Naive thymus-derived CD4-positive, alpha-beta T cell (primary cell): Measurements from ENCODE around the gene COMP. TPM values are rescaled to one million over a fixed set of nuclear protein-coding genes. Genes with fewer than 3 reads are reported as not detected.

ENCODE experiments used
- ATAC-seq: fragments of 150-1000 bp; cut with Tn5 transposase; 2 replicates; pipeline ENCODE4 v1.10.0; 2021; ENCODE audit warnings: mild to moderate bottlenecking, moderate library complexity
- CTCF ChIA-PET: fragments of 350-600 bp; sonication (Branson Sonifier 250); formaldehyde crosslinking; loops from one replicate; lab custom pipeline; 2021; ENCODE audit warnings: antibody characterized with exemption; lab: Charles Lee
- POLR2A ChIA-PET: fragments of 350-600 bp; sonication (Branson Sonifier 250); formaldehyde crosslinking; loops from one replicate; lab custom pipeline; 2021; ENCODE audit warnings: antibody characterized with exemption, inconsistent platforms; lab: Charles Lee
- DNase-seq, 9 donors: peaks; one replicate each; pipeline versions ENCODE4 v3.0.0 to v3.0.0-alpha.2; 2020 to 2022; ENCODE audit warnings: mixed read lengths in 1 of 9
- H3K27ac ChIP-seq: one replicate; pipeline ENCODE4 v1.7.0; 2013; ENCODE audit warnings: mild to moderate bottlenecking, low read depth, low read length, moderate library complexity
- H3K27me3 ChIP-seq, 2 donors: one replicate each; pipeline ENCODE4 v1.7.0; 2013; ENCODE audit warnings: low read length in 2 of 2, mild to moderate bottlenecking in 2 of 2, moderate library complexity in 2 of 2; ENCODE audit not compliant: control insufficient read depth in 2 of 2, insufficient read depth in 2 of 2
- H3K36me3 ChIP-seq, 3 experiments: 1 replicate in 2 of 3; 2 replicates in 1 of 3; pipeline ENCODE4 v1.7.0; 2013; ENCODE audit warnings: low read length in 3 of 3, mild to moderate bottlenecking in 3 of 3, moderate library complexity in 1 of 3; ENCODE audit not compliant: insufficient read depth in 3 of 3, control insufficient read depth in 2 of 3
- H3K4me1 ChIP-seq, 2 donors: one replicate each; pipeline ENCODE4 v1.7.0; 2013; ENCODE audit warnings: low read length in 2 of 2, mild to moderate bottlenecking in 2 of 2, moderate library complexity in 1 of 2; ENCODE audit not compliant: control insufficient read depth in 2 of 2, insufficient read depth in 2 of 2
- H3K4me3 ChIP-seq: 2 replicates; pipeline ENCODE4 v1.7.0; 2013; ENCODE audit warnings: mild to moderate bottlenecking, low read length
- H3K9me3 ChIP-seq, 3 experiments: 1 replicate in 2 of 3; 2 replicates in 1 of 3; pipeline ENCODE4 v1.7.0; 2013; ENCODE audit warnings: low read length in 3 of 3; ENCODE audit not compliant: control insufficient read depth in 2 of 3
- H3K27ac Mint-ChIP-seq, 9 donors: one replicate each; pipeline ENCODE4 v1.8.0; 2020 to 2022; ENCODE audit warnings: mixed read lengths in 9 of 9, mild to moderate bottlenecking in 8 of 9, moderate library complexity in 5 of 9, inconsistent platforms in 2 of 9
- H3K27me3 Mint-ChIP-seq, 5 donors: one replicate each; pipeline ENCODE4 v1.8.0; 2021 to 2022; ENCODE audit warnings: mixed read lengths in 5 of 5, mild to moderate bottlenecking in 1 of 5
- H3K36me3 Mint-ChIP-seq, 5 donors: one replicate each; pipeline ENCODE4 v1.8.0; 2020 to 2022; ENCODE audit warnings: mixed read lengths in 5 of 5, mild to moderate bottlenecking in 3 of 5, inconsistent platforms in 1 of 5
- H3K4me1 Mint-ChIP-seq, 7 donors: one replicate each; pipeline ENCODE4 v1.8.0; 2020 to 2022; ENCODE audit warnings: mixed read lengths in 7 of 7, mild to moderate bottlenecking in 3 of 7, inconsistent platforms in 1 of 7
- H3K4me3 Mint-ChIP-seq, 10 donors: one replicate each; pipeline ENCODE4 v1.8.0; 2020 to 2022; ENCODE audit warnings: mild to moderate bottlenecking in 10 of 10, mixed read lengths in 10 of 10, moderate library complexity in 6 of 10, inconsistent platforms in 2 of 10
- H3K9me3 Mint-ChIP-seq, 11 donors: one replicate each; pipeline ENCODE4 v1.8.0; 2020 to 2022; ENCODE audit warnings: mixed read lengths in 11 of 11, mild to moderate bottlenecking in 4 of 11, inconsistent platforms in 1 of 11, moderate library complexity in 1 of 11
- intact Hi-C, 2 donors: fragments of 100-400 bp; cut with micrococcal nuclease; formaldehyde crosslinking; loops; one replicate each; pipeline ENCODE4 v1.15.1; 2023
- polyA plus RNA-seq, 2 donors: library from polyadenylated mRNA; unstranded; fragments of 300-500 nt; fragmentation: Illumina TruSeq; gene quantifications; one replicate each; pipeline ENCODE4 v1.2.3, GENCODE V29; 2021
- total RNA-seq, 6 experiments: library from RNA in 5 of 6; stranded (reverse) in 5 of 6; gene quantifications; 1 replicate in 5 of 6; 2 replicates in 1 of 6; pipeline ENCODE4 v1.2.3 and lab custom pipeline; 2021 to 2026

Gene COMP
- total and polyA plus RNA-seq, 7 experiments from 2014 or later = not detected

DNA sequence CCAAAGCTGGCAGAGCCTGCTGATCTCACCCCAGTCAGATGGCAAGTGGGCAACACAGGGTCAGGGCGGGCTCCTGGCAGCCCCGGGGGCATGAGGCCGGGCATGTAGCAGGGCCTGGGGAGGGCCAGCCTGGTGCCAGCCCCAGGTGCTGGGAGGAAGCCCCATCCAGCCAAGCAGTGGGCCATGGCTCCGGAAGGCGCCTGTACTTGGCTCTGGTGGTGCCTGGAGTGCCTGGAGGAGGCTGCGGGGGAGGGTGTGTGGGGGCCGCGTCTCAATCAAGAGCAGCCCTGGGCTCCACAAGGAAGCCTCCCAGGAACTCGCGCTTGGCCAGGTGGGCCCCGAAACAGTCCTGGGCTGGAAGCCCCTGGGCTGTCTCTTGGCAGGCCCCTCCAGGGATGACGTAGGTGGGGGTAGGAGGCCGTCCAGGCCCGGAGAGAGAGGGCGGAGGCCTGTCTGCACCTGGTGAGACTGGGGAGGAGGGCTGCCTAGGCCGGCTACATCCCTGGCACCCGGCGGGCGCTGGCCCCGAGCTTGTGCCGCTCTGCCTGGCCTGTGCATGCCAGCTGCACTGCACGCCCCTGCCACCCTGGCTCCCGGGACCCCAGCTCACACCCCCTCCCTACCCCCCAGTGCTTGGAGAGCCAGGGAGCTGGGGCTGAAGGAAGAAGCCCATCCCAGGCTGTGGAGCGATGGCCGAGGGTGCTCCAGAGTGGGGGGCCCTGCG lies 45.9 kb downstream of the COMP start:
- Histone ChIP-seq H3K36me3 (peaks cover 0 to 19% (median 0%) of the 10 kb centered on the region in 3 experiments), H3K4me3 (no peak overlapping the region), H3K27ac (no peak overlapping the region), H3K4me1 (no peaks in the 10 kb centered on the region), H3K27me3 (no peaks in the 10 kb centered on the region), H3K9me3 (no peaks in the 10 kb centered on the region)
- POLR2A ChIA-PET = no interaction called here
- no peaks in the 10 kb centered on the region for H3K27me3 Mint-ChIP-seq
- ATAC-seq = no peak
- peaks cover 0 to 6% (median 0%) of the 10 kb centered on the region in 7 donors for H3K4me1 Mint-ChIP-seq
- peaks cover 0 to 5% (median 4%) of the 10 kb centered on the region in 5 donors for H3K36me3 Mint-ChIP-seq
- intact Hi-C loops = no loop called here
- no peak overlapping the region for H3K4me3 Mint-ChIP-seq
- no peak for DNase-seq
- no peaks in the 10 kb centered on the region for H3K9me3 Mint-ChIP-seq
- H3K27ac Mint-ChIP-seq = no peak overlapping the region
- CTCF ChIA-PET = no interaction called here

GRCh38 chr19:18743784-18744418 lies 47.2 kb downstream of the COMP start:
- ChIA-PET CTCF (no interaction called here), POLR2A (no interaction called here)
- no peaks in the 10 kb centered on the region for H3K9me3 Mint-ChIP-seq
- H3K27me3 Mint-ChIP-seq = no peaks in the 10 kb centered on the region
- Histone ChIP-seq H3K27me3 (no peaks in the 10 kb centered on the region), H3K4me3 (no peak overlapping the region), H3K27ac (no peak overlapping the region), H3K36me3 (peaks cover 0 to 7% (median 0%) of the 10 kb centered on the region in 3 experiments), H3K4me1 (no peaks in the 10 kb centered on the region), H3K9me3 (no peaks in the 10 kb centered on the region)
- no peak overlapping the region for H3K4me3 Mint-ChIP-seq
- no peak overlapping the region for H3K27ac Mint-ChIP-seq
- peaks cover 0 to 6% (median 0%) of the 10 kb centered on the region in 7 donors for H3K4me1 Mint-ChIP-seq
- peaks cover 0 to 5% (median 0%) of the 10 kb centered on the region in 5 donors for H3K36me3 Mint-ChIP-seq
- ATAC-seq (no peak), DNase-seq (no peak)
- intact Hi-C loops = no loop called here

DNA sequence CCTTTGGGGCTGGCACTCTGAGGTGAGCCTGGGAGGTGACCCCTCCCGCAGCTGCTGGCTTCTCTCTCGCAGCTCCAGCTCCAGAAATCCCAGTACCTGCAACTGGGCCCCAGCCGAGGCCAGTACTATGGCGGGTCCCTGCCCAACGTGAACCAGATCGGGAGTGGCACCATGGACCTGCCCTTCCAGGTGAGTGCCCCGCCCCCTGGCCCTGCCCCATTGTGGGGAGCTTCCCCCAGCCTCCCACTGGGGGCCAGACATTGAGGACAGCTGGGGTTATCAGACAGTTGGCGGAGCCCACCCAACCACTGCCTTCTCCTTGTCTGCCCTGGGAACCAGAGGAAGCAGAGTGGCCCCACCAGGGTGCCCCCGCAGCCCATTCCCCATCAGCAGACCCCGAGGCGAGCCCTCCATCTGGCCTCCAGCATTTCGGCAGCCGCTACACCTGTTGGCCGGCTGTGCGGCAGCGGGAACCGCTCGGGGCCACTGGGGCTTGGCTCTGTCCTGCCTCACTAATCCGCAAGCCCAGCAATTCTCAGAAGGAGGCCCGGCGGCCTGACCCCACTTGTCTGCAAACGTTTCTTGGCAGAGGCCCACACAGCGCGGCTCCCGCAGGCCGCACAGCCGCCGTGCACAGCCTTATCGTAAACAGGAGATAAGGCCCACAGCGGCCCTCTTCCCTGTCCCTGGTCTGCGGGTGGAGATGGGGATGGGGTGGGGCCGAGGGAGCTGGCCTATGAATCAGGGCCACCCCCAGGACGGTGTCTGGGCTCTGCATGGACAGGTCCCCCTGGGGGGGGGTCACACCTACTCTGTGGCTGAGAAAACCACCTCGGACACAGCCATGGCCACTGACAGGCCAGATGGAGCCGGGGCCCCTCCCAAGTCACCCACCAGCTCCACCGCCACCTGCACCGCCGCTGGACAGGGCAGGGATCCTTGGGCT lies 48.0 kb downstream of the COMP start:
- Mint-ChIP-seq H3K27ac (no peak overlapping the region), H3K36me3 (no peaks in the 10 kb centered on the region), H3K4me3 (no peak overlapping the region), H3K27me3 (no peaks in the 10 kb centered on the region), H3K9me3 (no peaks in the 10 kb centered on the region), H3K4me1 (peaks cover 0 to 6% (median 0%) of the 10 kb centered on the region in 7 donors)
- CTCF ChIA-PET = no interaction called here
- Histone ChIP-seq H3K27me3 (no peaks in the 10 kb centered on the region), H3K36me3 (peaks cover 0 to 6% (median 0%) of the 10 kb centered on the region in 3 experiments), H3K27ac (no peak overlapping the region), H3K4me1 (no peaks in the 10 kb centered on the region), H3K9me3 (no peaks in the 10 kb centered on the region), H3K4me3 (no peak overlapping the region)
- intact Hi-C loops = no loop called here
- no peak for ATAC-seq
- DNase-seq = no peak
- POLR2A ChIA-PET = no interaction called here

DNA sequence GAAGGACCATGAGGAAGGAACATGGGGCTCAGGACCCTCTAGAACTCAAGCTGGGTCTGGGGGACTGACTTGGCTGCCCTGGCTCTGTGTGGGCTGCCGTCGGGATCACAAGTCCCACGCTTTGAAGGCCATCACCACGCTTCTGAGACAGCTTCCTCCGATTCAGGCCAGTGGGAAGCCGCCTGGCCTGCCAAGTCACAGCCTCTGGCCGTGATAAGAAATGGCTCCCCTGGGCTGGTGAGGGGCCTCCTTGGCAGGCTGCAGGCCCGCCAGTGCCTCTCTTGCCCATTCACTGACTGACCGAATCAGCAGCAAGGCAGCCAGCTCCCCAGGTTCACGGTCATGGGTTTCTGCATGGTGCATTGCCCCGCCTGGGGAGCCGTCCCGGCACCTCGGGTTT lies 48.8 kb downstream of the COMP start:
- no peak overlapping the region for H3K27ac ChIP-seq
- no peaks in the 10 kb centered on the region for H3K27me3 ChIP-seq
- no peak for DNase-seq
- no peak overlapping the region for H3K4me3 ChIP-seq
- H3K4me3 Mint-ChIP-seq = no peak overlapping the region
- no peaks in the 10 kb centered on the region for H3K9me3 ChIP-seq
- no peak overlapping the region for H3K27ac Mint-ChIP-seq
- intact Hi-C loops = no loop called here
- no peak for ATAC-seq
- H3K36me3 Mint-ChIP-seq = no peaks in the 10 kb centered on the region
- ChIA-PET CTCF (no interaction called here), POLR2A (interaction anchor here (0.8 kb wide), 1 partner anchor 8 kb away, joined by 3 read pairs; no protein-coding TSS in a partner anchor)
- no peaks in the 10 kb centered on the region for H3K4me1 ChIP-seq
- no peaks in the 10 kb centered on the region for H3K9me3 Mint-ChIP-seq
- H3K27me3 Mint-ChIP-seq = no peaks in the 10 kb centered on the region
- peaks cover 0 to 6% (median 0%) of the 10 kb centered on the region in 7 donors for H3K4me1 Mint-ChIP-seq
- H3K36me3 ChIP-seq = peaks cover 0 to 6% (median 0%) of the 10 kb centered on the region in 3 experiments

- no peak for ATAC-seq
- no peak for DNase-seq
- Mint-ChIP-seq H3K27me3 (no peaks in the 10 kb centered on the region), H3K4me1 (peaks cover 0 to 6% (median 0%) of the 10 kb centered on the region in 7 donors), H3K27ac (no peak overlapping the region), H3K36me3 (no peaks in the 10 kb centered on the region), H3K4me3 (no peak overlapping the region), H3K9me3 (no peaks in the 10 kb centered on the region)
- Histone ChIP-seq H3K4me1 (no peaks in the 10 kb centered on the region), H3K9me3 (no peaks in the 10 kb centered on the region), H3K27ac (no peak overlapping the region), H3K36me3 (peaks cover 0 to 6% (median 0%) of the 10 kb centered on the region in 3 experiments), H3K4me3 (no peak overlapping the region), H3K27me3 (no peaks in the 10 kb centered on the region)
- intact Hi-C loops = no loop called here
- POLR2A ChIA-PET = interaction anchor here (0.8 kb wide), 2 partner anchors 9 to 11 kb away, joined by 3 read pairs; no protein-coding TSS in a partner anchor
- CTCF ChIA-PET = no interaction called here
Measured at GRCh38 chr19:18741124-18742121, 49.7 kb downstream of the COMP start.
